Astrocyte (in vitro differentiated cells and primary cell): ENCODE data around the gene INPP4A.

Experiments
- CTCF ChIP-seq: IDR thresholded peaks from 2 replicates; pipeline ENCODE4 v1.5.1; 2011; ENCODE audit warnings: low read depth, mild to moderate bottlenecking, inconsistent platforms, low read length, moderate library complexity; ENCODE audit not compliant: insufficient read depth
- EZH2 ChIP-seq: IDR thresholded peaks from 2 replicates; pipeline ENCODE4 v1.6.1; 2012; ENCODE audit warnings: mild to moderate bottlenecking, low read length, inconsistent platforms; ENCODE audit not compliant: insufficient read depth

DNA sequence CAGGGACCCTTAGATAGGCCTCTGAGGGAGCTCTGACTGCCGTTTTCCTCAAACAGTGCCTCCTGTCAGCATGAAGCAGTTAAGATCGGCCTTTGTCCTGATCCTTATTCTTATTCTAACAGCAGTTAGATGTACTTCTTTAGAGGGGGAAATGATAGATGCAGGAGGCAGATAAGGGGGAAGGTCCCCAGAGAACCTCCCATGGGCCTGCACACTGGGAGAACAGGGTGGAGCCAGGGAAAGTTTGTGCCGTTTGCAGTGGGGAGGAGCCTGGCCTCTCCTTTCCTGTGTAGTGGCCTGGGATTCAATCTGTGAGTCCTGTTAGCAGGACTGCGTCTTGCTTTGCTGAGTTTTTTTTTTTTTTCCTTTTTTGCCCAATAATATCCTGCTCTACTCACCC, 7.9 kb upstream of the INPP4A start:
- TF ChIP-seq CTCF: no peak
- no peak for TF ChIP-seq EZH2
